Hematopoietic multipotent progenitor cell treated with erythropoietin and hydrocortisone succinate and interleukin-3 and kit ligand, for 4 days (in vitro differentiated cells): ENCODE results near the gene SPINK6.

Experiments
- DNase-seq: peaks from one replicate; pipeline ENCODE4 v3.0.0-alpha.2; 2015

SPINK6 gene

GRCh38 chr5:148224117-148224742 lies 21.4 kb downstream of the SPINK6 start:
- DNase-seq: no peak

- DNase-seq: no peak
Measured at GRCh38 chr5:148228392-148228984, 25.6 kb downstream of the SPINK6 start.

- no peak for DNase-seq
Measured at GRCh38 chr5:148229840-148230239, 27.0 kb downstream of the SPINK6 start.

GRCh38 chr5:148230240-148230639 lies 27.4 kb downstream of the SPINK6 start:
- no peak for DNase-seq

- no peak for DNase-seq
Measured at GRCh38 chr5:148237785-148238417, 35.1 kb downstream of the SPINK6 start.

GRCh38 chr5:148238418-148238794 lies 35.6 kb downstream of the SPINK6 start, which contains the start of gene MARCOL:
Gene MARCOL (plus strand): TSS chr5:148238525. CDS start chr5:148238598, 73 bp downstream.
- no peak for DNase-seq

- DNase-seq: no peak
Measured at GRCh38 chr5:148248894-148249293, 46.1 kb downstream of the SPINK6 start.

- no peak for DNase-seq
Measured at GRCh38 chr5:148255456-148255855, 52.6 kb downstream of the SPINK6 start.

- DNase-seq: no peak
Measured at GRCh38 chr5:148259288-148259687, 56.4 kb downstream of the SPINK6 start.

GRCh38 chr5:148261221-148261620 lies 58.4 kb downstream of the SPINK6 start:
- DNase-seq: no peak
